ENCODE data around the gene MYO7B. TPM values are rescaled to one million over a fixed set of nuclear protein-coding genes. Genes with fewer than 3 reads are reported as not detected.

MYO7B gene
- total RNA-seq, 2 experiments from 2014 or later = 0.15 to 0.17 TPM

- CTCF ChIA-PET = interaction anchor here (1.6 kb wide), 1 partner anchor 8 kb away, joined by 6 read pairs; no protein-coding TSS in a partner anchor
- POLR2A ChIA-PET = no interaction called here
These were observed 47.7 kb downstream of the MYO7B start for GRCh38 chr2:127582863-127583861.

DNA sequence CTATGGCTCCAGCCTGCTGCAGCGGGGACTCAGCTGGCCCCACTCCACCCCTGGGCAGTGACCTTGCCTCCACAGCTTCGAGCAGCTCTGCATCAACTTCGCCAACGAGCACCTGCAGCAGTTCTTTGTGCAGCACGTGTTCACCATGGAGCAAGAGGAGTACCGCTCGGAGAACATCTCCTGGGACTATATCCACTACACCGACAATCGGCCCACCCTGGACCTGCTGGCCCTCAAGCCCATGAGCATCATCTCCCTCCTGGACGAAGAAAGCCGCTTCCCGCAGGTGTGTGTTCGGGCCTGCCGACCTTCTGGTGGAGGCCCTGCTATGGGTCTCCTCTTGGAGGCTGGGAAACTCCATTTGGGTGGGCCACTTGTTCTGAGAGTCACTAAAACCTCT, 48.6 kb downstream of the MYO7B start:
- CTCF ChIA-PET = no interaction called here
- POLR2A ChIA-PET = no interaction called here

GRCh38 chr2:127584516-127585033, 49.1 kb downstream of the MYO7B start:
- CTCF ChIA-PET = no interaction called here
- POLR2A ChIA-PET = no interaction called here

DNA sequence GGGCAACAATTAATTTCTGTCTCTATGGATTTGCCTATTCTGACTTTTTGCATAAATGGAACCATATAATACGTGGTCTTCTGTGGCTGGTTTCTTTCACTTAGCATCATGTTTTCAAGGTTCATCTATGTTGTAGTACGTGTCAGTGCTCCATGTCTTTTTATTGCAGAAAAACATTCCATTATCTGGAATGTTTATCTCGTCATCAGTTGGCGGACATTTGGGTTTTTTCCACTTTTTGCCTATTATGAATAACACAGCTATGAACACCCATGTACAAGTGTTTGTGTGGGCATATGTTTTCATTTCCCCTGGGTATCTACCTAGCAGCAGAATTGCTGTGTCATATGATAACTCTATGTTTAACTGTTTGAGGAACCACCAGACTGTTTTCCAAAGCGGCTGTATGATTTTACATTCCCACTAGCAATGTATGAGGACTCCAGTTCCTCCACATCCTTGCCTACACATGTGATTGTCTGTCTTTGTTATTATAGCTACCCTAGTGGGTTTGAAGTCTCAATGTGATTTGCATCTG, 49.9 kb downstream of the MYO7B start:
- ChIA-PET CTCF (no interaction called here), POLR2A (no interaction called here)

DNA sequence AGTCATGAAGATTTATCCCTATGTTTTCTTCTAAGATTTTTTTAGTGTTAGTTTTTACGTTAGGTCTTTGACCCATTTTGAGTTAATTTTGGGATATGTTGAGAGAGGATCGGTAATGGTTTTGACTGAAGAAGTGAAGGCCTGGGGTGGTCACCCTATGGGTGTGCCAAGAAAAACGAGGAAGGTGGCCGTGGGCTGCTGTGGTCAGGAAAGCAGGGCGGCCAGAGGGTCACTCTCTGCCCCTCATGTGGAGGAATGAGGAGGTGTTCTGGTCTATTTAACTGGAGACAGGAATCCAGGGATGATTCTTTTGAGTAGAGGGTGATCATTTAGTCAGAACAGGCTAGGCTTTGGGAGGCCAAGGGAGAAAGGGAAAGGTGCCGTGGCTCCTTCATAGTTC, 50.7 kb downstream of the MYO7B start:
- POLR2A ChIA-PET = no interaction called here
- CTCF ChIA-PET = no interaction called here

DNA sequence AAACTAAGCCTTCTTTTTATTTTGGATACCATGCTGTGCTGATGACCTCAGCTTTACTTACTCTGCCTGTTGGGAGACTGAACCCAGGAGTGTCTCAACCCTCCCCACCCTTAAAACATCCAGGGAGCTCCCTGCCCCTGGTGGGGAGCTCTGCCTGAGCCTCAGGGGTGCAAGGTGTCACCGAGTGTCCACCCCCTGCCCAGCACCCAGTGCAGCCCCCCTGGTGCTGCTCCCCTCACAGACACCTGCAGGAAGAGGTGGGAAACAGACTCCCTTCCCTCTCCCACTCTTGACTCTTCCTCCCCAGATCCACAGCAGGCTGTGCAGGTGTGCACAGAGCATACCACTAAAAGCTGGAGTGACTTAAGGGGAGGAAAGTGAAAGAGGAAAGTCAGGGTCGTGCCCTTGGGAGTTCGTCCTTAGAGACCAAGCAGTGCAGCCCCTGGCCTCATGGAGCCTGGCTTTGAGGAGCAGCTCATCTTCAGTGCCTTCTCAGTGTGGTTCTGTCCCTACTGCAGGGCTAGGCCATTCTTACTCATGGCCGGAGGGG, 51.3 kb downstream of the MYO7B start:
- CTCF ChIA-PET = no interaction called here
- POLR2A ChIA-PET = no interaction called here

DNA sequence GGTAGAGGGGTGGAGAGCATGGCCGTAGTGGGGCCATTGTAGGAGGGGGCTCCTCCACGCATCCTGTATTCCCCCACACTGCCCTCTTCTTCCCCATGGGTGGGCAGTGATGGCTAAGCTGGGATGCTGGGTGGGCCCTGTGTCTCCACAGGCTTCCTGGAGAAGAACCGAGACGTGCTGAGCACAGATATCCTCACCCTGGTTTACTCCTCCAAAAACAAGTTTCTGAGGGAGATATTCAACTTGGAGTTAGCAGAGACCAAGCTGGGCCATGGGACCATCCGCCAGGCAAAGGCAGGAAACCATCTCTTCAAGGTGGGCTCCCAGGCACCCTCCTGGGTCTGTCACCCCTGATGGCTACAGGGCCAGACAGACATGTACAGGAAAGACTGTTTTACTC, 52.8 kb downstream of the MYO7B start:
- ChIA-PET CTCF (no interaction called here), POLR2A (no interaction called here)

- POLR2A ChIA-PET = no interaction called here
- CTCF ChIA-PET = no interaction called here
These were observed 53.9 kb downstream of the MYO7B start for GRCh38 chr2:127589358-127589757.

DNA sequence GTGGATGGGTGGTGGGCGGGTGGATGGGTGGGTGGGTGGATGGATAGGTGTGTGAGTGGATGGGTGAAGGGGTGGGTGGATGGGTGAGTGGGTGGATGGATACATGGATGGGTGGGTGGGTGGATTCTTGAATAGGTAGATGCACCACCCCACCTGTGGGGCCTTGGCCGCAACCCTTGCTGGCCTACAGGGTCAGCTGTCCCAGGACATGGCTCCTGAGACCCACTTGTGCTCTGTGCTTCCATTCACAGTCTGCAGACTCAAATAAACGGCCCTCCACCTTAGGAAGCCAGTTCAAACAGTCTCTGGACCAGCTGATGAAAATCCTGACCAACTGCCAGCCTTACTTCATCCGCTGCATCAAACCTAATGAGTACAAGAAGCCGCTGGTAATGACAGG, 54.4 kb downstream of the MYO7B start:
- CTCF ChIA-PET = no interaction called here
- POLR2A ChIA-PET = no interaction called here

- CTCF ChIA-PET = interaction anchor here (0.6 to 1.7 kb wide), 23 partner anchors 8 to 502 kb away, joined by 3 to 20 read pairs (median 4); partner anchors contain the start of genes LIMS2 and WDR33
- POLR2A ChIA-PET = no interaction called here
These were observed 55.1 kb downstream of the MYO7B start for GRCh38 chr2:127590386-127591190.

DNA sequence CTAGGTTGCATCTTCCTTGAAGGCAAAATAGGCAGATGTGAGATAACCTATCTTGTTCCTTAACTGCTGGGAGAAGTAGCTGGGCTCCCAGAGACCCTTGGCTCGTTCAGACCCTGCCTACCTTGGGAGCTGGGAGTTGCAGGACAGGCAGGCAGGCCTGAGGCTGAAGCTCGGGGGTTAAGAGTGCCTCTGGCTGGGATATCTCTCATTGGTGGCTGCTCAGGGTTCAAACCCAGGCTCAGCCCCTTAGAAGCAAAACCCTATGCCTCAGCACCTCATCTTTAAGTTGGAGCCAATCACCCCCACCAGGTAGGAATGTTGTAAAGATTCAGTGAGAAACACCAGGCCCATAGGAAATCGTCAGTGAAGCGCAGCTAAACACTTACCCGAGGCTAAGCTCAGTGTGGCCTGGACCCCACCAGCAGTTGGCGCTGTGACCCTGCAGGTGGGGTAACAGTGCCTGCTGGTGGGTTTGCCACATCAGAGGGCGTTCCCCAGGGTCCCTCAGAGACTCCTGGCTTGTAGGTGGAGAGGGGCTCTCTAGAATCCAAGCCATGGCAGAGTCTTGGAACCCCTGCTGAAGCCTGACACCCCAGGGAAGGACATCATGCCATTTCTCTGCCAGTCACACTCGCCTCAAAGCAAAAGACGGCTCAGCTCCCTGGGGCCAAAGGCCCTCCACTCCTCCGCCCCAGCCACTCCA, 55.9 kb downstream of the MYO7B start:
- ChIA-PET CTCF (interaction anchor here (0.6 to 1.7 kb wide), 22 partner anchors 9 to 501 kb away, joined by 3 to 20 read pairs (median 4); partner anchors contain the start of genes LIMS2 and WDR33), POLR2A (no interaction called here)

DNA sequence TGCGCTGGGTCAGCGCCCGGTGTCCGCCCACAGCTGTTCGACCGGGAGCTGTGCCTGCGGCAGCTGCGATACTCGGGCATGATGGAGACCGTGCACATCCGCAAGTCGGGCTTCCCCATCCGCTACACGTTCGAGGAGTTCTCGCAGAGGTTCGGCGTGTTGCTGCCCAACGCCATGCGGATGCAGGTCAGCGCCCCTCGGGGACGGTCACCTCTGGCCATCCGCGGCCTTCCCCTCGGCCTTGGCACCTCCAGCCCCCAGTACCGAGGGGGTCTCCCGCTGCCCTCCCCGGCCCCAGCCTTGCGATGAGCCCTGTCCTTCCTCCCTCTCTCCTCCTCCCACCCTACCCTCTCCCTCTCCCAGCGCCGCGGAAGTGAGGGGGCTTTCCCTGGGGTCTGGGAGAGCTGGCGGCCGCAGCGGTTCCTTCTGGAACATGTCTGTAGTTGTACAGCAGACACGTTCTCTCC, 57.3 kb downstream of the MYO7B start:
- POLR2A ChIA-PET = no interaction called here

DNA sequence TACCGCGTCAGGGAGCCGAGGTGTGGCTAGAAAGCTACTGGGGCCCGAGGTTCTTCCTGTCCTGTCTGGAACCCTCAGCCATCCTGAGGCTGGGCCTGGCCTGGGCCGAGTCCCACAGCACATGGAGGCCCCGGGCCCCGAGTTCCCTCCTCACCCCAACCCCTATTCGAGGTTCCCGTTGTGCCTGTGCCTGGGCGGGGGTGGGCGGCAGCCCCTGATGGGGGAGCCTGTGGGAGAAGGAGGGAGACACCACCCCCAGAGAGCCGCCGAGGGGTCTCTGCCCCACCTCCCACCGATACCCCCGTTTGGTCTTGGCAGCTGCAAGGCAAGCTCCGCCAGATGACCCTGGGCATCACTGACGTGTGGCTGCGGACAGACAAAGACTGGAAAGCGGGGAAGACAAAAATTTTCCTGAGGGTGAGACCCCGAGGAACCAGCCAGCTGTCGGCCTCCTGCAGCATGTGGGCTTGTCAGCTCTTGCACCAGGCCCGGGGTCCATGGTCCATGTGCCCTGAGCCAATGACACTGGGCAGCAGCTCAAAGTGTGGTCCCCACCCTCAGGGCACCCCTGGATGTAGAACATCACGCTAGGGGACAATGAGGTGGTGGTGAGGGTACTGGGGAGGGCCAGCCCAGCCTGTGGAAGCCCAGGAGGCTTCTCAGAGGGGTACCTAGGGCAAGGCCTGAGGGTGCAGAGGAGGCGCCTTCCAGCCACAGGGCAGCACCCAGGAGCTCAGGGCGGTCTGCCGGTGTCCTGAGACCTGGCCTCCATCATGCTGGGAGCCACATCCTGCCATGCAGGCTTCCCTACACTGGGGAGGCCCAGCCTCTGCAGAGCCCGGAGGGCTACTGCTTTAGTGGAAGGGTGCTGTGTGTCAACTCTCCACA, 58.0 kb downstream of the MYO7B start:
- CTCF ChIA-PET = interaction anchor here (0.6 kb wide), 1 partner anchor 216 kb away, joined by 3 read pairs; no protein-coding TSS in a partner anchor
- POLR2A ChIA-PET = no interaction called here

More for the DNA sequence above, 57.3 kb downstream of the MYO7B start:
- CTCF ChIA-PET = interaction anchor here (0.6 kb wide), 1 partner anchor 216 kb away, joined by 3 read pairs; no protein-coding TSS in a partner anchor

DNA sequence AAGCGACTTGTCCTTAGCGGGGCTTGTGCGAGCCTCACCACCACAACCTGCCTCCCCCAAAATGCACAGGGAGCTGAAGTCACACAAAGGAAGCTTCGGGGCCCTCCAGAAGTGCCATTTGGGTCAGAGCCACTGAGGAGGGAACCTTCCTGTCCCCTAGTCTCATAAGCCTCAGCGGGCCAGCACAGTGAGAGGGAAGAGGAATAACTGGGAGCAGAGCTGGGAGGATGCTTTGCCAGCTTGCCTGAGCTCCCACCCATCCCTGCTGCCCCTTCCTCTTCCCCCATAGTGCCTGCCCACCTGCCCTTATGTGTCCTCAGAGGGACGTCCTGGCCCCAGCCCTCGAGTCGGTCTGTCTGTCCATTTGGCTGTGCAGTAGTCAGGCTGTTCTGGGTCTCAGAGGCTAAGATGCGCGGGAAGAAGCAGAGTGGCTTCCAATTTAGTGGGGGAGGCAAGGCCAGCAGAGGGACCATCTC, 58.7 kb downstream of the MYO7B start:
- CTCF ChIA-PET = interaction anchor here (0.5 kb wide), 1 partner anchor 315 kb away, joined by 3 read pairs; no protein-coding TSS in a partner anchor
- POLR2A ChIA-PET = no interaction called here

DNA sequence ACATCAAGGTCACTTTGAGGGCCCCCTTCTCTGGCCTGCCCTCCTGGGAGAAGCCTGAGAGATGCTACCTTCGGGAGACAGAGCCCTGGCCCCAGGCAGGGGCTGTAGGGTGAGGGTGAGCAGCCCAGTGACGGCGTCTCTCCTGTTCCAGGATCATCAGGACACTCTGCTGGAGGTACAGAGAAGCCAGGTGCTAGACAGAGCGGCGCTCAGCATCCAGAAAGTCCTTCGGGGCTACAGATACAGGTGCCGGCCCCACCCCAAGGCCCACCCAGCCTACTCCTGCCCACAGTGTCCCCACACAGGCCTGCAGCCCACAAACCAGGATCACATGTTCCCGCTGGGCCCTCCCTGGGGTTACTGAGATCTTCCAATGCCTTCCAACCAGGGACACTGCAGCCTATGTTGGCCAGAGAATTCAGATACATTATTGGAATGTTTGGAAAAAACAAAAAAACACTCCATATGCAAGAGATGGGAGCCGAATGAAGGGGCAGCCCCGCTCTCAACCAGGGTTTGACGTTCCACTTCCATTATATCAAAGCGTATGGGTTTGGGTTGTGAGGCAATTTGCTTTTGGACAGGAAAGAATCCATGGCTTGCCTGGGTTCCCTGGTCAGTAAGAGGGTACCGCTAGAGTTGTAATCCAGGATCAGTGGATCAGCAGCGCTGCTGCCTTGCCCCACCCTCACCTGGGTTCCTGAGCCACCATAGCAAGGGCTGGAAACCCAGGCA, 61.0 kb downstream of the MYO7B start:
- CTCF ChIA-PET = interaction anchor here (1.0 kb wide), 1 partner anchor 54 kb away, joined by 3 read pairs; no protein-coding TSS in a partner anchor
- POLR2A ChIA-PET = no interaction called here

GRCh38 chr2:127597046-127597983, 61.8 kb downstream of the MYO7B start:
- ChIA-PET CTCF (no interaction called here), POLR2A (no interaction called here)
